K562 (cell line): ENCODE measurements around the gene KLK3. TPM values are rescaled to one million over a fixed set of nuclear protein-coding genes. Genes with fewer than 3 reads are reported as not detected.
A peak's percentile ranks its signal among the peaks of the same experiment; 100 is the strongest.

Source experiments
- CREM ChIP-seq: IDR thresholded peaks from 2 replicates; pipeline ENCODE4 v1.6.1; 2014; ENCODE audit warnings: antibody characterized with exemption, low read depth
- E2F3 ChIP-seq: fragments of 250-450 bp; sonication (Bioruptor Pico); IDR thresholded peaks from 2 replicates; pipeline ENCODE4 v1.4.0; 2020; ENCODE audit warnings: mild to moderate bottlenecking
- ELF1 ChIP-seq: fragments of 200-800 bp; sonication (Bioruptor generic); IDR thresholded peaks from 2 replicates; pipeline ENCODE4 v1.6.1; 2016; ENCODE audit warnings: missing genetic modification characterization, missing compliant biosample characterization
- FOXP1 ChIP-seq: sonication (generic); formaldehyde crosslinking; IDR thresholded peaks from 2 replicates; pipeline ENCODE4 v1.8.0; 2022; ENCODE audit warnings: mild to moderate bottlenecking, missing genetic modification reagents
- GABPB2 ChIP-seq: fragments of 250-450 bp; sonication (Bioruptor Pico); conservative IDR thresholded peaks from 2 replicates; pipeline ENCODE4 v1.5.1; 2021; ENCODE audit warnings: mild to moderate bottlenecking
- HDAC2 ChIP-seq: fragments of 450-650 bp; IDR thresholded peaks from 2 replicates; pipeline ENCODE4 v1.6.1; 2016; ENCODE audit warnings: mild to moderate bottlenecking
- MAFK ChIP-seq: IDR thresholded peaks from 2 replicates; pipeline ENCODE4 v1.6.1; 2011; ENCODE audit warnings: low read length, improper control_type of control experiment
- NR3C1 ChIP-seq: sonication (generic); formaldehyde crosslinking; IDR thresholded peaks from 2 replicates; pipeline ENCODE4 v1.8.1; 2022; ENCODE audit warnings: missing genetic modification reagents
- NRF1 ChIP-seq, 2 experiments: fragments of 450-650 bp; IDR thresholded peaks in 1 of 2; conservative IDR thresholded peaks in 1 of 2; 2 replicates each; pipeline ENCODE4 v1.6.1; 2014; ENCODE audit warnings: mild to moderate bottlenecking in 2 of 2
- POLR2A ChIP-seq: fragments of 450-650 bp; conservative IDR thresholded peaks from 2 replicates; pipeline ENCODE4 v1.6.1; 2016
- RFX1 ChIP-seq: fragments of 450-650 bp; IDR thresholded peaks from 2 replicates; pipeline ENCODE4 v1.6.1; 2016; ENCODE audit warnings: mild to moderate bottlenecking, moderate library complexity
- SMARCB1 ChIP-seq: IDR thresholded peaks from 2 replicates; pipeline ENCODE4 v1.6.1; 2011; ENCODE audit warnings: improper control_type of control experiment, low read depth; ENCODE audit not compliant: insufficient read length
- ZBTB17 ChIP-seq: fragments of 450-650 bp; formaldehyde crosslinking; IDR thresholded peaks from 2 replicates; pipeline ENCODE4 v1.4.0; 2020; ENCODE audit warnings: mild to moderate bottlenecking
- ZFX ChIP-seq: sonication (generic); formaldehyde crosslinking; IDR thresholded peaks from 2 replicates; pipeline ENCODE4 v1.8.0; 2022; ENCODE audit warnings: mild to moderate bottlenecking, missing genetic modification reagents, moderate library complexity
- ZNF224 ChIP-seq: sonication (generic); formaldehyde crosslinking; IDR thresholded peaks from 2 replicates; pipeline ENCODE4 v1.8.0; 2022; ENCODE audit warnings: mild to moderate bottlenecking, missing genetic modification reagents
- ZNF707 ChIP-seq: fragments of 250-450 bp; sonication (Bioruptor Pico); conservative IDR thresholded peaks from 2 replicates; pipeline ENCODE4 v1.8.0; 2022; ENCODE audit warnings: inconsistent platforms, mild to moderate bottlenecking, moderate library complexity
- polyA plus RNA-seq, 8 experiments: library from polyadenylated mRNA; depleted of rRNA in 4 of 8; stranded (reverse) in 5 of 8; unstranded in 3 of 8; fragments of >200 nt; fragmentation: Nextera tagmentation in 2 of 8; fragmentation: Illumina TruSeq in 1 of 8; extraction: Ambion mirVana in 2 of 8; extraction: Trizol in 1 of 8; gene quantifications; 2 replicates each; pipeline versions ENCODE4 v1.2.1 to v1.2.3, GENCODE V29; 2011 to 2014; ENCODE audit warnings: inconsistent platforms in 1 of 8, missing spikeins in 1 of 8
- total RNA-seq, 7 experiments: library from RNA; depleted of rRNA in 6 of 7; stranded (reverse); fragments of >200 nt in 6 of 7; fragmentation: Illumina TruSeq in 2 of 7; extraction: Trizol in 2 of 7; gene quantifications; 2 replicates each; pipeline versions ENCODE4 v1.2.1 to v1.2.3, GENCODE V29; 2011 to 2021; ENCODE audit warnings: low replicate concordance in 1 of 7
- TF ChIP-seq, protein P1 (sequence below): sonication (generic); formaldehyde crosslinking; IDR thresholded peaks from 2 replicates; pipeline ENCODE4 v1.8.1; 2023; ENCODE audit warnings: mild to moderate bottlenecking, missing genetic modification reagents
- TF ChIP-seq, protein P2 (sequence below): fragments of 450-650 bp; conservative IDR thresholded peaks from 2 replicates; pipeline ENCODE4 v1.6.1; 2016; ENCODE audit warnings: missing genetic modification characterization, low read depth, mild to moderate bottlenecking, control low read depth, missing compliant biosample characterization
- TF ChIP-seq, protein P3 (sequence below): sonication (generic); formaldehyde crosslinking; IDR thresholded peaks from 2 replicates; pipeline ENCODE4 v1.8.0; 2022; ENCODE audit warnings: missing genetic modification reagents, mild to moderate bottlenecking, moderate library complexity, borderline replicate concordance
- TF ChIP-seq, protein P4 (sequence below): fragments of 250-450 bp; sonication (Bioruptor Pico); IDR thresholded peaks from 2 replicates; pipeline ENCODE4 v1.4.0; 2020; ENCODE audit warnings: mild to moderate bottlenecking

The KLK3 gene
- total and polyA plus RNA-seq, 9 of the 15 experiments (the other 6 are each of a cell fraction or from before 2014, with no cell fraction given) = not detected

DNA sequence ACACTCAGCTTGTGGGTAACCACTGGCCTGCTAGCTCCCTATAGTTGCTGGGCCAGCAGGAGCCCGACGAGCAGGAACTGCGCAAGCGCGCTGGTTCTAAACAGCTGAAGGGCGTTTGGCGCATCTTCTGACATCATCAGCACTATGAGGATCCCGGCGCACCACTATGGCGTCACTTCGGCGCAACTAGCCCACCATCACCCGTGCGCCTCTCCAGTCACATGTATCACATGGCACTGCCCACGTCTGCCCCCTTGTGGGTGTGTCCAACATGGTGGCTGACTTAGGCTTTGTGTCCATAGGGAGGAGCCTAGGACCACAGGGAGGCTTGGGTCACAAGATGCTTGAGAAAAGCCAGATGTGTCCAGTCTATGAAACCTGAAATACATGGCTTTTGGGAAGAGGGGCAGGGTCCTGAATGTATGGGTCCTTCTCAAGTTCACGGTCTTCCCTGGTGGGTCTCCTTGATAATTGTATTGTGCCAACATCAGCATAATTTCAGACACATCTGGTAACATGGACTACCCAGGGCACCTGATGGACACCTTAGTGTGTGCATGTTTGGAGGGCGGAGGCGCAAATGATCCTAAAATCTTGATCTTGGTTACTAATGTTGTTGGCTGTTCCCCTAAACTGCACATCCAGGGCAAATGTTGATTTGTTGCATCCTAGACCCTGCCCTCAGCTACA, 38.5 kb downstream of the KLK3 start (continued):
- TF ChIP-seq GABPB2 (CRISPR knock-in tag) = no peak
- no peak for TF ChIP-seq ELF1 (tag)
- no peak for TF ChIP-seq NR3C1 (CRISPR knock-in tag)
- TF ChIP-seq CREM = peak; percentile 97
- TF ChIP-seq, protein P1, sequence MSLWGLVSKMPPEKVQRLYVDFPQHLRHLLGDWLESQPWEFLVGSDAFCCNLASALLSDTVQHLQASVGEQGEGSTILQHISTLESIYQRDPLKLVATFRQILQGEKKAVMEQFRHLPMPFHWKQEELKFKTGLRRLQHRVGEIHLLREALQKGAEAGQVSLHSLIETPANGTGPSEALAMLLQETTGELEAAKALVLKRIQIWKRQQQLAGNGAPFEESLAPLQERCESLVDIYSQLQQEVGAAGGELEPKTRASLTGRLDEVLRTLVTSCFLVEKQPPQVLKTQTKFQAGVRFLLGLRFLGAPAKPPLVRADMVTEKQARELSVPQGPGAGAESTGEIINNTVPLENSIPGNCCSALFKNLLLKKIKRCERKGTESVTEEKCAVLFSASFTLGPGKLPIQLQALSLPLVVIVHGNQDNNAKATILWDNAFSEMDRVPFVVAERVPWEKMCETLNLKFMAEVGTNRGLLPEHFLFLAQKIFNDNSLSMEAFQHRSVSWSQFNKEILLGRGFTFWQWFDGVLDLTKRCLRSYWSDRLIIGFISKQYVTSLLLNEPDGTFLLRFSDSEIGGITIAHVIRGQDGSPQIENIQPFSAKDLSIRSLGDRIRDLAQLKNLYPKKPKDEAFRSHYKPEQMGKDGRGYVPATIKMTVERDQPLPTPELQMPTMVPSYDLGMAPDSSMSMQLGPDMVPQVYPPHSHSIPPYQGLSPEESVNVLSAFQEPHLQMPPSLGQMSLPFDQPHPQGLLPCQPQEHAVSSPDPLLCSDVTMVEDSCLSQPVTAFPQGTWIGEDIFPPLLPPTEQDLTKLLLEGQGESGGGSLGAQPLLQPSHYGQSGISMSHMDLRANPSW (CRISPR knock-in tag) = no peak
- no peak for TF ChIP-seq E2F3 (CRISPR knock-in tag)
- no peak for TF ChIP-seq RFX1
- TF ChIP-seq, protein P2, sequence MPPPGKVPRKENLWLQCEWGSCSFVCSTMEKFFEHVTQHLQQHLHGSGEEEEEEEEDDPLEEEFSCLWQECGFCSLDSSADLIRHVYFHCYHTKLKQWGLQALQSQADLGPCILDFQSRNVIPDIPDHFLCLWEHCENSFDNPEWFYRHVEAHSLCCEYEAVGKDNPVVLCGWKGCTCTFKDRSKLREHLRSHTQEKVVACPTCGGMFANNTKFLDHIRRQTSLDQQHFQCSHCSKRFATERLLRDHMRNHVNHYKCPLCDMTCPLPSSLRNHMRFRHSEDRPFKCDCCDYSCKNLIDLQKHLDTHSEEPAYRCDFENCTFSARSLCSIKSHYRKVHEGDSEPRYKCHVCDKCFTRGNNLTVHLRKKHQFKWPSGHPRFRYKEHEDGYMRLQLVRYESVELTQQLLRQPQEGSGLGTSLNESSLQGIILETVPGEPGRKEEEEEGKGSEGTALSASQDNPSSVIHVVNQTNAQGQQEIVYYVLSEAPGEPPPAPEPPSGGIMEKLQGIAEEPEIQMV (tag) = no peak
- TF ChIP-seq FOXP1 (CRISPR knock-in tag) = no peak
- TF ChIP-seq, protein P3, sequence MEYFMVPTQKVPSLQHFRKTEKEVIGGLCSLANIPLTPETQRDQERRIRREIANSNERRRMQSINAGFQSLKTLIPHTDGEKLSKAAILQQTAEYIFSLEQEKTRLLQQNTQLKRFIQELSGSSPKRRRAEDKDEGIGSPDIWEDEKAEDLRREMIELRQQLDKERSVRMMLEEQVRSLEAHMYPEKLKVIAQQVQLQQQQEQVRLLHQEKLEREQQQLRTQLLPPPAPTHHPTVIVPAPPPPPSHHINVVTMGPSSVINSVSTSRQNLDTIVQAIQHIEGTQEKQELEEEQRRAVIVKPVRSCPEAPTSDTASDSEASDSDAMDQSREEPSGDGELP (CRISPR knock-in tag) = peak; percentile 92
- no peak for TF ChIP-seq HDAC2
- no peak for TF ChIP-seq ZNF224 (CRISPR knock-in tag)
- TF ChIP-seq MAFK = peak; percentile 28; the same call in 1 of the 2 replicates
- no peak for TF ChIP-seq ZNF707 (CRISPR knock-in tag)
- no peak for TF ChIP-seq ZBTB17 (CRISPR knock-in tag)
- TF ChIP-seq NRF1 (conservative IDR thresholded peaks at IDR 0.05 in 1 of 2, IDR thresholded peaks at IDR 0.05 in 1 of 2) = peak; percentile 30 to 45; a peak in 3 of 4 replicates
- TF ChIP-seq ZFX = no peak
- TF ChIP-seq, protein P4, sequence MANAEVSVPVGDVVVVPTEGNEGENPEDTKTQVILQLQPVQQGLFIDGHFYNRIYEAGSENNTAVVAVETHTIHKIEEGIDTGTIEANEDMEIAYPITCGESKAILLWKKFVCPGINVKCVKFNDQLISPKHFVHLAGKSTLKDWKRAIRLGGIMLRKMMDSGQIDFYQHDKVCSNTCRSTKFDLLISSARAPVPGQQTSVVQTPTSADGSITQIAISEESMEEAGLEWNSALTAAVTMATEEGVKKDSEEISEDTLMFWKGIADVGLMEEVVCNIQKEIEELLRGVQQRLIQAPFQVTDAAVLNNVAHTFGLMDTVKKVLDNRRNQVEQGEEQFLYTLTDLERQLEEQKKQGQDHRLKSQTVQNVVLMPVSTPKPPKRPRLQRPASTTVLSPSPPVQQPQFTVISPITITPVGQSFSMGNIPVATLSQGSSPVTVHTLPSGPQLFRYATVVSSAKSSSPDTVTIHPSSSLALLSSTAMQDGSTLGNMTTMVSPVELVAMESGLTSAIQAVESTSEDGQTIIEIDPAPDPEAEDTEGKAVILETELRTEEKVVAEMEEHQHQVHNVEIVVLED (CRISPR knock-in tag) = no peak
- TF ChIP-seq POLR2A = no peak
- no peak for TF ChIP-seq SMARCB1
